Non-pigmented ciliary epithelial cell (primary cell): ENCODE data around the gene CACNA2D4.

Source experiments
- DNase-seq: peaks from one replicate; pipeline ENCODE4 v3.0.0-alpha.2; 2010; ENCODE audit warnings: low read depth

The CACNA2D4 gene

DNA sequence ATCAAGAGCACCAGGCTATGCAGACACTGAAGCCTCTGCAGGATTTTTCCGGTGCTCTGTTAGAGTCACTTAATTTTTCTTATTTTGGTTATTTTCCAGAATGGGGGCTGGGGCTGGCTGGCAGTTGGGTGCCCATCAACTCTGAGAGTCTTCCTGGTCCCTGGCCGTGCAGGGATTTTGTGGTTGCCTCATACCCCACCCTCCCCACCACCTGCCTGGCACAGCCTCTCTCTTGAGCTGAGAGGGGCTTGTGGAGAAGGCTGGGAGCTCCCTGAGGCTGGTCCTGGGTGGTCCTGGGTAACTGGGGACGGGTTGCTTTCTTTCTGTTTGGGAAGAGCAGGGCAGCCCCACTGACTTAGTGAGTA, 74.8 kb downstream of the CACNA2D4 start:
- no peak for DNase-seq

DNA sequence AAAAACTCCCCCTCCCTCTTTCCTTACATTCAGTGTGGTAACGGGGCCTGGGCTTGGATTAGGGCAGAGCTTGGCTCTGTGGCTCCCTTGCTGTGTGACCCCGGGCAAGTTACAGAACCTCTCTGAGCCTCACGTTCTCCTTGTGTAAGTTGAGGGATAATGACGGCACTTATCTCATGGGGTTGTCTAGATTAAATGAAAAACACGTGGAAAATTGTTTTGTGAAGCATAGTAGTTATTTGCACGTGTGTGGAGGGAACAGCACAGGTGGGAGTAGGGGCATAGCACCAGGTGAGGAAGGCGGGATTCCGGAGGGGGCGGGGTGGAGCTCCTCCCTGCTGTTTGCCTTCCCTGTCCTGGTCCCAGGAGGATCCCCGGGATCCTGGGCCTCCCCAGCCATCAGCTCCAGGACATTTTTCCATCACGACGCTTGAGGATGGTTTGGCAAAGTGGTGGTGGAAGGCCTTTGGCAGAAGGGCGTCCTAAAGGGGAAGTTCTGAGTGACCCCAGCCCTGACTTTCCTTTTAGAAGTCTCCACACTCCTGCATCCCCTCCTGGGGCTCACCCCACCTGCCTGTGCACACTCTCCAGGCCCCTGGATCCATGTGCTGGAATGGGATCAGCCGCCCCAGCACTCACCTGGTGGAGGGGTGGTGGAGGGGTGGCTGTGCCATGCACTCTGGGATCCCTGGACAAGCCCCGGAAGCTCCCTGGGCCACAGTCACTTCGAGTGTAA, 75.4 kb downstream of the CACNA2D4 start:
- DNase-seq, result no peak

DNA sequence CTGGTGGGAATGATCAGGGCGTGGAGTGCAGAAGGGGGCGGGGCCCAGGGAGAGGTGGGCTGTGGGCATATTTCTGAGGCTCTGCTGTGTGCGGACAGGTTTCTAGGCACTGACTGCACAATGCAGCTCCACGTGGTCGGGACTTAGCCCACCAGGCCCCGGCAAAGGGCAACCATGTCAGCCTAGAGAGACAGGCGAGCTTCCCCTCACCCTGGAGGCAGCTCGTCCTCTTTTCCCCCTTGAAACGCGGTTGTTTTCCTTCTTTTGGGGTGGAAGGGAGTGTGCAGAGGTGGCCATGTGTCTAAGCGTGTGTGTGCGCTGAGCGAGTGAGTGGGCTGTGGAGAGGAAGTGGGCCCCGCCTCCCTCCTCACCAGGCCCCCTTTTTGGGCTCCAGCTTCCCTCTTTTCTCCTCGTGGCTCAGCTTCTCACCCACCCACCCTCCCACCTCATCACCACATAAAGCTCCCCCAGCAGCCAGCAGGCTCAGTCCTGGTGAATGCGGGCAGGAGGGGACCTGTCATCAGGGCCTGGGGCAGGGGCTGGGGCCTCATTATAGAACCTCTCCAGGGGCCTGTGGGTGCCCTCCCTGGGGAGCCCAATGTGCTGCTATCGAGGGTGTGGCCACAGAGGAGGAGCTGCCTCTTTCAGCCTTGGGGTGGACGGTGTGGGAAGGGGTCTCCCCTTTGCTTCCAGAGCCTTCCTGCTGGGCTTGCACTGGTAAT, 76.1 kb downstream of the CACNA2D4 start:
- no peak for DNase-seq

DNA sequence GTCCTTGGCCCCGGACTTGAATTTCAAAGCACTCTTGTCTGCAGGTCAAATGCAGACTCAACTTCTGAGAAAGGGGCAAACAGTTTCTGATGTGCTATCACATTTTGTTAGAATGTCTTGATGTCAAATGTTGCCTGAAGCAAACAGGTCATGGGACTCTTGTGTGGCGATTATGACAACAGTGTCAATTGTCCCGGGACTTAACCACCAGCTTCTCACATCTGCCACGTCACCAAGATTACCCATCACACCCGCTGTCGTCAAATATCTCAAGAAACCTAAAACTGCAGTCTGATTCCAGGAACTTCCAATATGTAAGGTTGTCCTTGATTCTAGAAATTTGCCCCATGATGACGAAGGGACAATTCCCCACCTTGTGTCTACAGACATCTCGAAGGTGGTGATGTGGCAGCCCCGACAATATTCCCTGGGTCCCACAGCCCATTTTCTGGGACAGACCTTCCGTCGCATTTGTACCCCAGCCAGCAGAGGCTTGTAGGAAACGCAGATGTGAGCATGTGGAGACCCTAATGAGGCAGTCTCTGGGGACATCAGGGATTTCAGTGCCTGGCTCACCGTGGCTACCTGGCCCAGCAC, 76.8 kb downstream of the CACNA2D4 start:
- no peak for DNase-seq

DNA sequence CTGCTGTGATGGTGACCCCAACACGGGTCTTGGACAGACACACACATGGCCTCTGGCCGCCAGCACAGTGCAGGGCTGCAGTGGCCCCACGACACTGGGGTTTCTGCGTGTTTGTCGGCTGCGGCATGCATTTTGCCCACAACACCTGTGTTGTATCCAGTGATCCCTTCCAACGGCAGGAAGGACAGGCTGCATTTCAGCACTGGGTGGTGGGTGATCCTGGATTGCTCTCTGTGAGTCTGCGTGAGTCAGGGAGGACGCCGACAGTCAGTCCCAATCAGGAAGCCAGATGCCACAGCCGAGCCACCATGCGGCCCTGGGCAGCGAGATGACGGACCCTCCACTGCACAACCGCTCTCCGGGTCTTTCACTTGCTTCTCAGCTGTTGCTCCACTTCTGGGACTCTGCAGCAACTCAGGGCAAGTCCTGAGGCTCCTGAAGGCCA, 77.4 kb downstream of the CACNA2D4 start:
- DNase-seq, result no peak

DNA sequence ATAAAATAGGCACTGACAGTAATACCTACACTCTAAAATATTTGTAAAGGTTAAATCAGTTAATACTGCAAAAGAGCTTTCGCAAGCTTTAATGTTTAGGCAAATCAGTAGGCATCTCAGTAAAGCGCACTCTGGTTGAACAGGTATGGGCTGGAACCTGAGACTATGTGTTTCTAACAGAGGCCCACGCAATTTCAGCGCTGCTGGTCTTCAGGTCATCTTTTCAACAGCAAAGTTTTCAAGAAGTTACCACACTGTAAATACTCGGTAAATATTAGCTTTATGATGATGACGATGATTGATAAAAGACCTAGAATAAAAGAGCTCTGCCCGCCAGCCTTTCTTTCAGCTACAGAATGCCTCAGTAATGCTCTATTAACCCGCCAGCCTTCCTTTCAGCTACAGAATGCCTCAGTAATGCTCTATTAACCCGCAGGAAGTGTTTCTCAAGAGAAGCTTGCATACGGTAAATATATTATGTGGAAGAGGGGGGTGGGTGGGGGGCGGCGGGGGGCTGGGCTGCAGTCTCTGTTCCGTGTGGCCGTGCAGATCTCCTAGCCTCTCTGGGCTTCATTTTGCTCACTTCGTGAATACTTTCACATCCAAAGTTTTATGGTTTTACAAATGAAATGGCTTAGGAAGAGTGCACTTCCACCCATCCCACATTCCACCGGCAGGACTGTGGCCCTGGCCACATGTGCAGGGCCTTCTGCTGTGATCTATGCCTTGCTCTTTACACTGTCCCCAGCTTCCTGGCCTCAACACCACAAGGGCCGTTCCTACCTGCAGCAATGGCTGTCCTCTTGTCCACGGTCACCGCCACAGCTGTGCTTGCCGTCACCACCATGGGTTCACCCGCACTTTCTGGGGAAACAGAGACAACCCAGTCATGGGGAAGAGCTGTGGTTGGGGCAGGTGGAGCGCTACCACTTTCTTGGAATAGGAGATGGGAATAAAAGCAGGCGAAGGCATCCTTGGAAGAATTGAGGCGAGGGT, 78.2 kb downstream of the CACNA2D4 start:
- no peak for DNase-seq

DNA sequence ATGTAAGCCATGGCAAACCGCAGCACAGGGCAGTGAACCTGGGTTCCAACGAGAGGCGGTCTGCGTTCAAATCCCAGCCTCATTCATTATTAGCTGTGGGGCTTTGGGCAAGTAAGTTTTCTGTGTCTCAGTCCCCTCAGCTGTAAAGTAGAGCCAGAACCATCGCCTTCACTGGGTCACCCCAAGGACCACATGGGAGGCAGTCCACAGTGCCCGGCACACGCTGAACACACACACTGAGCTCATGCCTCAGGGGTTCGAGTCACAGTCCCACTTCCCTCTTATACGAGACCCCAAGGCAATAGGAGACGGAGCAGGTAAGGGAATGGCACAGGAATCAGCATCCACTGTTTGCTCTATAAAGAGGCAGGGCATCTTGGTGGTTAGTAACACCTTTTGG, 79.0 kb downstream of the CACNA2D4 start:
- no peak for DNase-seq

DNA sequence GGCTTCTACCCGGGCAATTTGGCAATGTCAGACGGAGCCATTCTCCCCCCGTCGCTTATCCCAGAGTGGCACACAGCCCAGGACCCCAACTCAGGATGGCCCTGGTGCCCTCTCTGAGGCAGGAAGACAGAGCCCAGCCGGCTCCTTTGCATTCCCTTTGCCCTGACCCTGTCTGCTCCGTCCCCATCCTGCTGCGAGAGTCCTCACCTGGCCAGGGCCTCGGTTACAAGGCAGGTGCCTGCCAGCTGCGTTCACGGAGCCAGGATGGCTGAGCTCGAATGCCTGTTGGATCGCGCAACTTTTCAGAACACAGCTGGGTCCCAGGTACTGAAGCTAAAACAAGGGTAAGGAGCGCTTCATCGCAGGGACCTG, 79.5 kb downstream of the CACNA2D4 start:
- no peak for DNase-seq

DNA sequence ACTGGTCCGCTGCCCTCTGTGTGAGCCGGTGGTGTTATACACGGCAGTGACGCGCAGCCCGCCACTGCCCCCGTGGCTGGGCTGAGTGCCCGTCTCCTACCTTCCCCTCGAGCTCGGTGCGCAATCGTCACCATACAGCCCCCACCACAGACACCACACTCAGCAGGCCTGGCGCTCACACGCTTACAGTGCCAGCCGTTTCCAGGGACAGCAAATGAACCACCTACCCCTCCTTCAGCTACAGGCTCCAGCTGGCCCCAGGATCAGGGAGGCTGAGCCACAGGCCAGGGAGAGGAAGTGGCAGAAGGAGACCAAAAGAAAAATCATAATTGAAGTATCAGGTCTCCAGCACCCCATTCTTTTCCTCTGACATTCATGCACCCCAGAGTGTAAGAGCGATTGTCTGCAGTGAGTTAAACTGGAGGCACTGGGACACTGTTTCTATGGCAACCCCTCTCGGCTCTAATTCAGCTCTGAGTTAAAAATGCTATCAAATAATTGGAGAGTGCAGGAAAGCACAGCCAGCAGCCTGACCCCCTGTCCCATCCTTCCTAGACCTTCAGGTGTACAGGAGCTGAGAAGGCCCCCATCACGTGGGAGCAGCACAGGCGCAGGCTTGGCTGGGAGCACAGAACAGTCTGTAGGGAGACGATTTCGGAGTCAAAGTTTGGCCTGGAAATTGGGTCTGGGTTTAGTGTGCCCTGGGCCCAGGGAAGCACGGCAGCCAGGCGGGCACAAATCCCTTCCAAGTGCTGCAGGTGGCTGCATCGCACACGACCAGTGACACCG, 80.1 kb downstream of the CACNA2D4 start:
- no peak for DNase-seq

DNA sequence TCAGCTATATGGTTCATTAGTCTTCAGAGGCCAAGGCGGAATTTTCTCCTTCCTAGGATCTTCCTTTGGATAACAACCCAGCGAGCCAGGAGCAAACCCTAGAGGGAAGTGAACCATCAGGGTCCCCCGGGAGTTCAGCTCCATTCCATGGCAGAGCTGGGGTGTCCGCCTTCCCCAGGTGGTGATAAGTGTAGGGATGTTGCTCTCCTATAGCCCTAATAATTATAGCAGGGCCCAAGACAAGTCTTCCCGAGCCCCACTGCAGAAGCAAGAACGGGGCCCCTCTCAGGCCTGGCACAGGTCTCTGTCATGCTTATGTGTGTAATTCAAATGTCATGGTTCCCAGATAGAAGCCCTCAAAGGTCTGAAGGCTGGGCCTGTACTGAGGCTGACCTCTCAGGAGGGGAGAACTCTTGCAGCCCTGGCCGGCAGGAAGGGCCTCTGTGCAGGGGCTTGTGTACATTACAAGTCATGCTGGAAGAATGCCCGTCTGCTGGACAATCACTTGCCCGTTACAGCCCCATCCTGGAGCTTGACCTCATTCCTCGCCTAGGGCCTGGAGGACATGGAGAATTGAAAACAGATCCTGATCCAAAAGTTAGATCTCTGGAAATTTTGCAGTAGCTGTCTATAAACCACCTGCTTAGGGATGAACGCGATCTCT, 80.8 kb downstream of the CACNA2D4 start:
- no peak for DNase-seq

DNA sequence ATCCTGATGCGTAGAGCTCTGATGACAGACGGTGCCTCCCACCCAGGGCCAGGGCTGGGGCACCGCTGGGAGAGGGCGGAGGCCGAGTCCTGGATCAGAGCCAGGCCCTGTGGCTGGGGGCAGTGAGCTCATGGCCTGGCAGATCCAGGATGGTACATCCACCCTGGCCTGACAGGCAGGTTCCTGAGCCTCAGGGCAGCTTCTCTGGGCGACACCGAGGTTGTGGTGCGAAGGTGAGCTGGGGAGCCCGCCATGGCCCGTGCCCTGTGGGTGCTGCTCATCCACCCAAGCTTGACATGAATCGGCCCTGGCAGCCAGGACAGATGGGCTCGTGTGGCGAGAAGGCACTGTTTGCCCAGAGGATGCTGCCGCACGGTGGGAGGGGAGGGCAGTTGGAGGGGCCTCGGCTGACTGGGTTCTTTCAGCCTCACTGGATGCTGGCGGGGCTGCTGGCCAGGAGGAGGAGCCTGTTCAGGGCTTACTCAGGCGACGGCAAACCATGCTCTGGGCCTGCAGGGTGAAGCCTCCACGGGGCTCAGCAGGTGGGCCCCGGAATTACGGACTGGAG, 81.5 kb downstream of the CACNA2D4 start:
- no peak for DNase-seq

DNA sequence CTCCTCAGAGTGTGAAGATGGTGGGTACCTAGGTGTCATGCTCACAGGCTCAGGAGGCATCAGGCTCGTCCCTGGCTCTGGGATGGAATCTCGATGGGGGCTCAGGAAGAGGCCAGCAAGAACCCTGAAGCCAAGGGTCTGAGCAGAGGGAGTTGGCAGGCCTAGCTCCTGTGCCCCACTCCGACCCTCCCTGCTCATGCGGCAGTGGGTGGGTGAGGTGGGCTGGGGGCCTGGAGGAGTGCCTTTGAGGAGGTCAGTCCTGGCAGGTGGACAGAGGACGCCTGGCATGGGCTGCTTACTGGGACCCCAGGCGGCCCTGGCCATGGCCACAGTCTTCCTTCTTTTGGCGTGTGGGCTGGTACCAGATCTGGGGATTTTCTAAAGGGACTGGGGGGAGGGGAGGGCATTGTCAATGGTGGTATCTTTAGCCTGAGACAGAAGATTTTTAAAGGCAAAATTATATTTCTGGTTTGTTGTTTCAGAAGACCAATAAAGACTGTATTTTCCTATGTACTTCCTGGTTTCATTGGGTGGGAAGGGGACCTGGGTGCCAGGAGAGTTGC, 82.1 kb downstream of the CACNA2D4 start:
- no peak for DNase-seq

DNA sequence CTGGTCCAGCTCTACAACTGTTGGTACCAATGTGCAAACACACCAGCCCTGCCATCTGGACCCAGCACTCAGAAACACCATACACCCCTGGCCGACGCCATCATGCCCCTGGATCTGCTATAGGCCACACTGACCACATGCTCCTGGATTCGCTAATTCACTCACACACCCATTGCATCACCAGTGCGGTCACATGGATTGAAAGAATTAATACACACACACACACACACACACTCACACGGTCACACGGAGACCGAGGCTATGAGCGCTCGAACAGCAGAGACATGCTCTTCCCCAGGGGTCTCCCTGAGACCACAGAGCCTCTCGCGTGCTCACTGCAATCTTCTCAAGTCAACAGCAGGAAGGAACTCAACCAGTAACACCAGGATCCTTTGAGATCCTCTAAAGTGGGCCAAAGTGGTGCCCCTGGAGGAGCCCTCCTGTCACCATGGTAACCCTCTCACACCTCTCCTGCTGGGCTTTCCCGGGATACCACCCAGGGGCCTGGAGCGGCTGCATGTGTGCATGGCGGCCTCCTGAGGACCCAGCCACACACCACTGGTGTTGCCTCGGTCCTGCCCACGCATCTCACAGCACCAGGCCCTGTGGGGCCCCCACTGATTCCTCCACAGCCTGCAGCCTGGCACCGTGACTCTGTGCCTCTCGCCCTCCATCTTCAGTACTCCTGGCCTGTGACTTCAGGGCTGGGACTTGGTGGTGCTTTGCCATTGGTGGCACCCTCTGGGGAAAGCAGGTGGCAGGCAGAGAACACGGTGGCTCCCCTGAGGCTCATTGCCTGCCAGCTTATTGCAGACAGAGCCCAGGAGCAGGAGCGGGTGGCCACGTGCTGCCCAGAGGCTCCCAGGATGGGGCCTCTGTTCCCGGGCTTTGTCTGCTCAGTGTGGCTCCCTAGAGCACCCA, 83.0 kb downstream of the CACNA2D4 start:
- DNase-seq, result no peak

DNA sequence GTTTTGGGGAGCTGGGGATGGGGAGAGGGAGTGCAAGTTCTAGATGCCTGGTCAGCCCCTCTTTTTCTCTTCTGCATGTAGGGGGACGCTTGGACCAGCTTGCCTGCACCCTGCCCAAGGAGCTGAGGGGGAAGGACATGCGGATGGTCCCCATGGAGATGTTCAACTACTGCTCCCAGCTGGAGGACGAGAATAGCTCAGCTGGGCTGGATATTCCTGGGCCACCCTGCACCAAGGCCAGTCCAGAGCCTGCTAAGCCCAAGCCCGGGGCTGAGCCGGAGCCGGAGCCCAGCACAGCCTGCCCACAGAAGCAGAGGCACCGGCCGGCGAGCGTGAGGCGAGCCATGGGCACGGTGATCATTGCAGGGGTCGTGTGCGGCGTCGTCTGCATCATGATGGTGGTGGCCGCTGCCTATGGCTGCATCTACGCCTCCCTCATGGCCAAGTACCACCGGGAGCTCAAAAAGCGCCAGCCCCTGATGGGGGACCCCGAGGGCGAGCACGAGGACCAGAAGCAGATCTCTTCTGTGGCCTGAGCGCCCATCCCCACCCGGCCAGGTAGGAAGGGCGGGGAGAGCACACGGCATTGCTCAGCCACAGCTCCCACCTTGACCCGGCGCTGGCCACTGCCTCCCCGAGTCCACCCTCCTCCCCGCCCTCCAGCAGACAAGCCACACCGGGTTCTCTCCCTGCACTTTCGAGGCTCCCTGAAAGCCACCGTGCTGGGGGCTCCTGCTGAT, 84.1 kb downstream of the CACNA2D4 start:
- DNase-seq, result no peak

DNA sequence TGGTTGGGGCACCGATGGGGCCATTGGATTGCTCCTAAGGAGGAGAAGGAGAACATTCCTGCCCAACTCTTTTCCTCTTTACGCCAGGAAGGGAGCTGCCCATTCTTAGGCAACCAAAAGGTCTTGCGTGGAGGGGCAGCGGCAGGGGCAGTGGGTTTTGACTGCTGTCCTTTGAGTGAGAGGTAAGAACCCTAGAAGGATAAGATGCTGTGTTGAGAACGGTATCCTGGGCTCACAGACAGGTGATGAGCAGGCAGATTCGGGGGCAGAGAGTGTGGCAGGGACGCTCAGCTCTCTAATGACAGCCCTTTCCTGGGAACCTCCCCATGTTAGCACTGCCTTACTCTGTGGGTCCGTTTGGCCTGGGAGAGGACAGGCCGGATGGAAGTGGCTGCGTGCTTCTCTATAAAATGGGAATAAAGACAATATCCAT, 84.8 kb downstream of the CACNA2D4 start:
- DNase-seq, result no peak

DNA sequence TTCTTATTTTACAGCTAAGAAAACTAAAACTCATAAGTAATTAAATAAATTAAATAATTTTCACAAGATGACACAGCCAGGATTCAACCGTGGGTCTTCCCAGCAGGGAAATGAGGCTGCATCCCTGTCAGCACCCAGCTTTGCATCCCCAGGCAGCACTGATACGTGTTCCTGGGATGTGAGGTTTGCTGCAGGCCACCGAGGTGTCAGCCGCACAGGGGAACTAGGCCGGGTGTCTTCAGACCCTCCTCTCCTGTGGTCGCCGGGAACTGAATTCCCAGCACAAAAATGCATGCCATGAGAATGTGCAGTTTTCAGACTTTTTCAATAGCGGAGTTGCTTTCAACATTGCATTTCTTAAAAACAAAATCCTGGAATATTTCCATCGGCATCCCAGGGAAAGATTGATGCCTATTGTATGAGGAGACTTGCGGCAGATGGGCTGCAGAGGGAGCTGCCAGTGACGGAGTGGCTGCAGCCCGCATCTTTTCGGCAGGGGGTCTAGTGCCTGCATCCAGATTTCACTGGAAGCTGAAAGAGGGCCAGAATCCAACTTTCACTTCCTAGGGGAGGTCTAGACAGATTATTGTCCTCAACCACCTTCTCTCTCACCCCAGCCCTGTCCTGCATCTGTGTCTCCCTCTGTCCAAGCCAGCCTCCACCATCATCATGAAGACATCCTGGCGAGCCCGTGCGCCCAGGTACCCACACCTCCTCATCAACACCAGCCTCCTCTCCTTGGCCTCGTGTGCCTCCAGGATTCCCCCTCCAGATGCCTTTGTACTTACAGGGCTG, 85.5 kb downstream of the CACNA2D4 start:
- DNase-seq, result no peak
